Esophagus squamous epithelium (tissue), 4 donors: ENCODE results near the gene PTPRG.

Source experiments
- CTCF ChIP-seq, 6 experiments: fragments of 450-650 bp in 4 of 6; fragments of 200-600 bp in 2 of 6; sonication (generic) in 2 of 6; IDR thresholded peaks; one replicate each; pipeline ENCODE4 v1.5.1; 2016 to 2019; ENCODE audit warnings: antibody characterized with exemption in 6 of 6, mild to moderate bottlenecking in 4 of 6, moderate library complexity in 4 of 6
- POLR2A ChIP-seq, 4 donors: fragments of 450-650 bp; IDR thresholded peaks; one replicate each; pipeline ENCODE4 v1.6.1; 2017; ENCODE audit warnings: antibody characterized with exemption in 4 of 4, mild to moderate bottlenecking in 4 of 4, moderate library complexity in 3 of 4

DNA sequence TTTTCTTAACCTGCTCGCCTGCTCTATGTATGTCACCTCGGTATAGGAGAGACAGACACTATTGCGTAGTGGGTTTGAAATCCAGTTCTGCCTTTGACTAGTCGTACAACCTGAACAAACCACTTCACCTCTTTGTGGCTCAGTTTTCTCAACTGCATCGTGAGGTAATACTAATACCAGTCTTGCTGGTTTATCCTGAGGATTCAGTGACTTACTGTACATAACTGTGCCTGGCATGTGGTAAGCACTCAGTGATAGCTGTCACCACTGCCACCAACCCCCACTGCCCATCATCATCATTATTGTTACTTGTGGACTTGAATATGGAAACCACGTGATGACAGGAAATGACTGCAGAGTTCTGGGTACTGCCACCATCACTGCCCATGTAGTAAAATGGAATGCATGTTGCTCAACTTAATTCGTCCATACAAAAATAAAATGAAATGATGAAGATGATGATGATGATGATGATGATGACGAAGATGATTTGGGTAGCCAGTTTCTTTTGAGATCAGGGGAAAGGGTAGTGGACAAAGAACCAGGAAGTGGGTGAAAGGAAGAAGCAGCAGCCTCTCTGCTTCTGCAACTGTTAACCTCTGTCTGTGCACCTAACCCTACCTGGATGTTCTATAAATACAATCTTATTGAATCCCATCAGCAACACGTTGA is 583.9 kb downstream of the PTPRG start:
- TF ChIP-seq CTCF (IDR thresholded peaks at IDR 0.05), result no peak
- no peak for TF ChIP-seq POLR2A (IDR thresholded peaks at IDR 0.05)
